GM20000 (cell line): ENCODE results near the gene ALS2.

Source experiments
- DNase-seq: peaks from one replicate; pipeline ENCODE4 v3.0.0; 2012; ENCODE audit warnings: low spot score
- TF ChIP-seq, protein P1 (sequence below): IDR thresholded peaks from 2 replicates; pipeline ENCODE4 v1.5.1; 2012; ENCODE audit warnings: mild to moderate bottlenecking, control low read depth; ENCODE audit errors: extremely low read depth, missing control alignments

Gene ALS2

DNA sequence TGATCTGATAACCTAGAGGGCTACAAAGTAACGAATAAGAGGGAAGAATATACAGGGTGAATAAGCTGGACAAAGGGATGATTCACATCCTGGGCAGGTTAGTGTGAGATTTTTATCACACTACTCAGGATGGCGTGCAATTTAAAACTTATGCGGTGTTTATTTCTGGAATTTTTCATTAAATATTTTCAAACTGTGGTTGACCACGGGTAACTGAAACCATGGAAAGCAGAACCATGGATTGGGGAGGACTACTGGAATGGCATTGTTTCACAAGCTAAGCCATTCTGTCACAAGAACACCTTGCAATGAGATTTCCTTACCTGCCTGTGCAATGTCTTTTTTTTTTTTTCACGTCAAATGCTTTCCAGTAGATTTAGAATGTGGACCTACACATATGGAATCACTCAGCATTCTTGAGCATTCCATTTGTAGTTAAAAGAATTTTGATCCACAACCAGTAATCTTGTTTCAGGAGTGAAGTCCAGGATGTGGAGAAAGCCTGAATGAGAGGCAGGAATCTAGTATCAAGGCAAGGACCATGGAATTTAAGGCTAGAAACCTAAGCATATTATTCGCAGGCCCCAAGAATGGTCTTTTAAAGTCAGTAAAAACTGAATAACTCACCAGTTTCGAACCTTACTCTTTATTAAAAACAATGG lies 17.6 kb upstream of the ALS2 start:
- TF ChIP-seq, protein P1, sequence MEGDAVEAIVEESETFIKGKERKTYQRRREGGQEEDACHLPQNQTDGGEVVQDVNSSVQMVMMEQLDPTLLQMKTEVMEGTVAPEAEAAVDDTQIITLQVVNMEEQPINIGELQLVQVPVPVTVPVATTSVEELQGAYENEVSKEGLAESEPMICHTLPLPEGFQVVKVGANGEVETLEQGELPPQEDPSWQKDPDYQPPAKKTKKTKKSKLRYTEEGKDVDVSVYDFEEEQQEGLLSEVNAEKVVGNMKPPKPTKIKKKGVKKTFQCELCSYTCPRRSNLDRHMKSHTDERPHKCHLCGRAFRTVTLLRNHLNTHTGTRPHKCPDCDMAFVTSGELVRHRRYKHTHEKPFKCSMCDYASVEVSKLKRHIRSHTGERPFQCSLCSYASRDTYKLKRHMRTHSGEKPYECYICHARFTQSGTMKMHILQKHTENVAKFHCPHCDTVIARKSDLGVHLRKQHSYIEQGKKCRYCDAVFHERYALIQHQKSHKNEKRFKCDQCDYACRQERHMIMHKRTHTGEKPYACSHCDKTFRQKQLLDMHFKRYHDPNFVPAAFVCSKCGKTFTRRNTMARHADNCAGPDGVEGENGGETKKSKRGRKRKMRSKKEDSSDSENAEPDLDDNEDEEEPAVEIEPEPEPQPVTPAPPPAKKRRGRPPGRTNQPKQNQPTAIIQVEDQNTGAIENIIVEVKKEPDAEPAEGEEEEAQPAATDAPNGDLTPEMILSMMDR: no peak
- DNase-seq: no peak

DNA sequence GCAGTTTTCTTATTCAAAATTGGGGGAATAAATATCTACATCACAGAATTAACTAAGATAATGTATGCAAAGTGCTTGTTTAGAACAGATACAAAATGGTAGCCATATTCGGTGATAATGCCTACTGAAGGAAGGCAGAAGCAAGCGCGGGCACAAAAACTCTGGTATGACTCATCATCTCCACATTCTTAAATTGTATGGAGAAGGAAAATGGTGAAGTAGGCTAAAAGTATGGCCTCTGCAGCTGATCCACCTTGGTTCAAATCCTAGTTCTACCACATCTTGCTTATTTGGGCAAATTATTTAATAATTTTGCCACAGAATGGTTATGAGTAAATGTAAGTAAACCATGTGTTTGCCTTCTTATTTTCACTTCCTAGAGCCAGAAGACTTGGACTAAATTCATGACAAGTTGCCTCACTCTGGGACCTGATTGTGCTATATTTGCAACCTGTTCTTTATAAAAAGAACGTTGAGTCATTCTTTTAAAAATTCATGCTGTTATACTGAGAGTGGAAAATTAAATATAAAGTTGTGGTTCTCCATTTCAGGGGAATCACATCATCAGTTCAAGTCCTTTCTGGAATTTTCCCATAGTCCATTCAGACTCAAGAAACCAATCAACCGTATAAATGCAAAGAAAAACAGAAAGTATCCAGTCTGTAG lies 16.6 kb upstream of the ALS2 start:
- DNase-seq: no peak
- TF ChIP-seq, protein P1: no peak

DNA sequence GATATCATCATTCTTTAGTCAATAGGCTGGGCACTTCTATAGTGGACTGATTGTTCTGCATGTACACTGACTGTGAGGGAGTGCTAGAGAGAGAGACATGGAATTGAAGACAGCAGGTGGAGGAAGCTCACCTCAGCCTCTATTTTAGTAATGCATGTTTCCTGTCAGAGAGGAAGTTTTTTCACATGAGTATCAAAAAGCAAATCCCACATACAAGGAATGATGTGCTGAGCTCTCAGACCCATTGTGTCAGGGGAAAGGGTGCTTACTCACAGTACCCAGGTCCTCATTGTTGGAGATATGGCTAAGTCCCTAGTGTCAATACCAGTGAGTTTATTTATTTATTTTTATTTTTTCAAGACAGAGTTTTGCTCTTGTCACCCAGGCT lies 15.7 kb upstream of the ALS2 start:
- DNase-seq: no peak
- TF ChIP-seq, protein P1: no peak

DNA sequence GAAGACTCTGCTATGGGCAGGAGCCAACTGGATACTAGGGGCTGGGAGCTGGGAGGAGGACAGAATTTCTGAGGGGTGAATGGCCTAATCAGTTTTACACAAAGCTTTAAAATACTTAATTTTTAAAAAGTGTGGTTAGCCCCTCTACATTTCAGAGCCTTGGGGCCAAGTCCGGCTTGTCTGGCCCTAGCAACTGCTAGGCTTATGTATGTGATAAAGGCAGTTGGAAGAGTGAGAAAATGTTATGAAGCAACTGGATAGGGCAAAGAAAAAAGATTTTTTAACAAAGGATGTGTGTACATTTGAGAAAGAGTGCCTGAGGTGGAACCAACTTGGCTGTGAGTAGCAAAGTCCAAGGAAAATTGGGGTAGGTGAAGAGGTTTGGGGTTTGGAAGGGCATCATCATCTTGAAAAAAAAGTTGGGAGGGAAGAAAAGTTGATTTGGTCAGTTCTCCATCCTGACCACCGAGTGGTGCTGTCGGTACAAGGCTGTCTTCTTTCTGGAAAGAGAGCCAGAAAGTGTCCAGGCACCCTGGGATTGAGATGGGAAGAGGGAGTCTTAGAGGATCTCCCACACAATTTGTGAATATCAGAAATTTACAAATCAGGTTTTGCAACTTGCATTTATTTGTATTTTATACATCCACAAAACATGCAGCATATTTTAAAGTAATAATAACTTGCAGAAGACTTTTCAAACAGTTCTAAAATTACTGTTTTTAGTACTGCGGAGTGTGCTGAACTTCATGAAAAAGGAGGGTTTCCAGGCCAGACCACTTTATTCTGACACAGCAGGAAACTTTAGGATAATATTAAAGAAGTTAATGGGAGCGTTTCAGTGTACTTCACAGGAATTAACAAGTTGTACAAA lies 15.1 kb upstream of the ALS2 start:
- TF ChIP-seq, protein P1: peak; percentile 24
- peak; percentile 41 for DNase-seq

DNA sequence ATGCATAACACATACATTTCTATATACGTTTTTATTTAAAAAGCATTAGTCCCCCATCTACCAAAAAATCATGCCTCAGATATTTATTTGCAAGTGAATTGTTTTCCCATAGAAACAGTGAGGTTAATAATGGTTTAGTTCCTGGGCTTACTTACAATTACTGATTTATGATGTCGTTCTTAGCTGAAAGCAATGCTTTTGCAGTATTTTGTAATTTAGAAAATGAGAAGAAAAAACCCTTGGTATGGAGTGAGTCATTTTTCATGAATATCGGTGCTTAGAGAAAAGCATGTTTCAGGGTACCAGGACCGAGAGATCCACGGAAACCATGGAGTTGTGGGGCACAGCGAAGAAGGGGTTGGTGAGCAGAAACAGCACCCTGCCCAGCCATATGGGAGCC lies 13.6 kb upstream of the ALS2 start:
- TF ChIP-seq, protein P1: no peak
- DNase-seq: no peak

DNA sequence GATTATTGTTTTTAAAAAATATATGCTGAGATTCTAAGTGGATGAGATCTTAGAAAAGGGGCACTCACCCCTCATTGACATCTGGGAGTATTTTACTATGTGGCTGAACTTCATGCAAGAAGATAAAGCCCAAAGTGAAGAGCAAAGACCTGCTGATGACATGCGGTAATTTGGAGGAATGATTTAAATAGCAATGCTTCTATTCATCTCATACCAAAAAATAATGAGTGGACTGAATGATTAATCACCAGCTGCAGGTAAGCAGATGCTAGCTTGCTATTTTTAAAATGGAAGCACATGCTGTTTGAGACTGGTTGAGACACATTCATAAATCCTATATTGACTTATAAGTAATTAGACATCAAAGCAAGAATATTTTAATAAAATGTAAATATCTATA lies 12.9 kb upstream of the ALS2 start:
- TF ChIP-seq, protein P1: no peak
- DNase-seq: no peak

DNA sequence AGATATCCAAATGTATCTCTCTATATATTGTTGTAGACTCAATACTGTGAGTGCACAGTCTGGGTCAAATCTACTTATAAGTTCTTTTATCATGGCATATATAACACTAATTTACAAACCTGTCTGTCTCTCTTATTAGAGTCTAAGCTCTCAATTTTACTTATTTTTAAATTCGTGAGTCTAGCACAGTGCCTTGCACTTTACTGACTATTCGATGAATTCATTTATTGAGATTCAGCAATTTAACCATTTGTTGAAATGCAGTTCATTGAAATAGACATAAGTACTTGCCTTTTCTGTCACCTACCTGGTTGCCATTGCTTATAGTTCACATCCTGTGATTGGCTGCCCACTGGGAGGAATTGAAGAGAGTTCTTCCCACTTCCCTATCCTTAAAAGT lies 10.3 kb upstream of the ALS2 start:
- TF ChIP-seq, protein P1: no peak
- DNase-seq: no peak
